ENCODE measurements around the gene DDX23. TPM values are rescaled to one million over a fixed set of nuclear protein-coding genes. Genes with fewer than 3 reads are reported as not detected.
A peak's percentile ranks its signal among the peaks of the same experiment; 100 is the strongest.

Gene DDX23
- total RNA-seq, 1 experiment from 2014 or later = 98.1 TPM

DNA sequence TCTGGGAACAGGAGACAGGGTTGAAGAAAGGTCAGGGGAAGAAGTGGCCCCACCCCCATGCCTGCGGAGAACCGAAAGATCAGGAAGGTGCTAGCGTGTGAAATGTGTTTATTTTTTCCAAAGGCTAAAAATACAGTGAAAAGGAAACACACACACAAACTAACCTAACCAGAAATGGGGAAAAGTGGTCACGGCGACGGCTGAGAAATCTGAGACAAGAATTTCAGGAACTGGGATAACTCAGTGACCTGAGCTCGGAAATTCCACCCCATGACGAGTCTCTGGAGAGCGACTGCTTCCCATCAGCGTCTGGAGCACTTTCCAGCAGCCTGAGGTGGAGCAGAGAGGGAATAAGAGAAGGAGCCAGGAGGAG is 30.3 kb upstream of the DDX23 start:
- no peak overlapping the region for H4K5ac ChIP-seq (ENCODE audit: insufficient read length, low read depth, low read length)
- TF ChIP-seq, protein P1, sequence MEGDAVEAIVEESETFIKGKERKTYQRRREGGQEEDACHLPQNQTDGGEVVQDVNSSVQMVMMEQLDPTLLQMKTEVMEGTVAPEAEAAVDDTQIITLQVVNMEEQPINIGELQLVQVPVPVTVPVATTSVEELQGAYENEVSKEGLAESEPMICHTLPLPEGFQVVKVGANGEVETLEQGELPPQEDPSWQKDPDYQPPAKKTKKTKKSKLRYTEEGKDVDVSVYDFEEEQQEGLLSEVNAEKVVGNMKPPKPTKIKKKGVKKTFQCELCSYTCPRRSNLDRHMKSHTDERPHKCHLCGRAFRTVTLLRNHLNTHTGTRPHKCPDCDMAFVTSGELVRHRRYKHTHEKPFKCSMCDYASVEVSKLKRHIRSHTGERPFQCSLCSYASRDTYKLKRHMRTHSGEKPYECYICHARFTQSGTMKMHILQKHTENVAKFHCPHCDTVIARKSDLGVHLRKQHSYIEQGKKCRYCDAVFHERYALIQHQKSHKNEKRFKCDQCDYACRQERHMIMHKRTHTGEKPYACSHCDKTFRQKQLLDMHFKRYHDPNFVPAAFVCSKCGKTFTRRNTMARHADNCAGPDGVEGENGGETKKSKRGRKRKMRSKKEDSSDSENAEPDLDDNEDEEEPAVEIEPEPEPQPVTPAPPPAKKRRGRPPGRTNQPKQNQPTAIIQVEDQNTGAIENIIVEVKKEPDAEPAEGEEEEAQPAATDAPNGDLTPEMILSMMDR (conservative IDR thresholded peaks at IDR 0.05) = no peak
- H3K14ac ChIP-seq (ENCODE audit: insufficient read depth, low read length) = no peak overlapping the region
- H3K27me3 ChIP-seq (ENCODE audit: insufficient read depth, low read length) = no peaks in the 10 kb centered on the region
- no CpG with 5 or more reads among the region's 10 CpGs for WGBS (ENCODE audit: extremely low coverage, insufficient read length, low lambda C conversion rate)
- no peak overlapping the region for H2BK20ac ChIP-seq (ENCODE audit: low read depth, low read length, poor library complexity, severe bottlenecking)
- peak; percentile 71 for DNase-seq
- peaks cover 17% of the 10 kb centered on the region for H3K27me3 Mint-ChIP-seq (ENCODE audit: low read depth)
- no peak overlapping the region for H2AFZ ChIP-seq (ENCODE audit: low read length)
- H3K9ac ChIP-seq (ENCODE audit: extremely low read depth, insufficient read length, low read length) = no peak overlapping the region
- no peaks in the 10 kb centered on the region for H3K9me3 ChIP-seq (ENCODE audit: control insufficient read depth, low read depth, low read length)
- peak overlapping the region; percentile 37 to 54 for H3K4me3 Mint-ChIP-seq
- no peaks in the 10 kb centered on the region for H3K79me2 ChIP-seq (ENCODE audit: insufficient read depth, low read length)
- no peaks in the 10 kb centered on the region for H4K20me1 ChIP-seq (ENCODE audit: control insufficient read depth, insufficient read depth, insufficient read length)
- no peak overlapping the region for H3K4ac ChIP-seq (ENCODE audit: low read depth, low read length)
- H3K18ac ChIP-seq (ENCODE audit: insufficient read length, low read depth, low read length) = no peak overlapping the region
- H2AK5ac ChIP-seq (ENCODE audit: insufficient read length, low read length) = no peak overlapping the region
- peaks cover 28 to 50% of the 10 kb centered on the region in 2 experiments for H3K4me1 Mint-ChIP-seq
- no peaks in the 10 kb centered on the region for H3K23me2 ChIP-seq (ENCODE audit: insufficient read length, low read depth, low read length, poor library complexity, severe bottlenecking)
- H3T11ph ChIP-seq (ENCODE audit: low read length) = no peak overlapping the region
- H3K36me3 Mint-ChIP-seq (ENCODE audit: insufficient read depth in 1 of 3, low read depth in 3 of 3) = no peaks in the 10 kb centered on the region
- peaks cover 4% of the 10 kb centered on the region; the same call in 1 of the 2 replicates for H3K4me1 ChIP-seq (ENCODE audit: insufficient read depth, low read length)
- no peak overlapping the region for H3K56ac ChIP-seq (ENCODE audit: insufficient read length, low read depth, low read length)
- no peaks in the 10 kb centered on the region for H3K79me1 ChIP-seq (ENCODE audit: insufficient read depth, low read depth, low read length, poor library complexity, severe bottlenecking)
- no peak overlapping the region for H3K27ac ChIP-seq (ENCODE audit: insufficient read length, low read depth, low read length)
- H4K8ac ChIP-seq (replicated peaks; ENCODE audit: insufficient read length, low read depth, low read length) = no peak overlapping the region
- H4K91ac ChIP-seq (ENCODE audit: insufficient read length, low read depth, low read length) = no peak overlapping the region
- no peak overlapping the region for H2BK120ac ChIP-seq (ENCODE audit: low read depth, low read length, poor library complexity, severe bottlenecking)
- H2BK15ac ChIP-seq (ENCODE audit: low read depth, low read length) = no peak overlapping the region
- H3K9me3 Mint-ChIP-seq = no peaks in the 10 kb centered on the region
- H3K23ac ChIP-seq (ENCODE audit: insufficient read length, low read depth, low read length) = no peak overlapping the region
- H3K4me2 ChIP-seq (ENCODE audit: insufficient read depth, insufficient read length, low read length) = peak overlapping the region; percentile 42
- H3K27ac Mint-ChIP-seq = peak overlapping the region in 1 of 3 experiments; percentile 38; a peak in 2 of 7 replicates
- no peak overlapping the region for H2BK12ac ChIP-seq (ENCODE audit: insufficient read length, low read depth, low read length)
- H2BK5ac ChIP-seq (ENCODE audit: insufficient read length, low read length) = no peak overlapping the region

All from H9 (cell line).